GM23248 (cell line): ENCODE data around the gene KAZALD1.

Source experiments
- EZH2 ChIP-seq: fragments of 200-600 bp; sonication (generic); IDR thresholded peaks from 2 replicates; pipeline ENCODE4 v1.6.1; 2018; ENCODE audit warnings: antibody characterized with exemption, mild to moderate bottlenecking; ENCODE audit not compliant: insufficient read depth, poor library complexity, severe bottlenecking
- EZH2phosphoT487 ChIP-seq: fragments of 200-600 bp; sonication (generic); IDR thresholded peaks from 2 replicates; pipeline ENCODE4 v1.6.1; 2018; ENCODE audit warnings: antibody characterized with exemption, moderate library complexity, mild to moderate bottlenecking, low read depth; ENCODE audit not compliant: insufficient read depth

GRCh38 chr10:101013365-101013825, 48.4 kb upstream of the KAZALD1 start:
- TF ChIP-seq EZH2, result no peak
- no peak for TF ChIP-seq EZH2phosphoT487
